ENCODE measurements around the gene MFSD2A.

- TF ChIP-seq CTCF (IDR thresholded peaks at IDR 0.05; ENCODE audit: low read depth, low read length, poor library complexity, severe bottlenecking): no peak
- TF ChIP-seq EZH2phosphoT487 (IDR thresholded peaks at IDR 0.05; ENCODE audit: borderline replicate concordance, low read length): no peak
Measured at GRCh38 chr1:39908534-39908933, 46.4 kb upstream of the MFSD2A start.
